ENCODE data around the gene AMPH.
"Not testable (repeated sequence)": the region's sequence is repeated elsewhere in the genome, so short reads cannot be mapped to it uniquely, and the experiment has no call there.

Gene AMPH

DNA sequence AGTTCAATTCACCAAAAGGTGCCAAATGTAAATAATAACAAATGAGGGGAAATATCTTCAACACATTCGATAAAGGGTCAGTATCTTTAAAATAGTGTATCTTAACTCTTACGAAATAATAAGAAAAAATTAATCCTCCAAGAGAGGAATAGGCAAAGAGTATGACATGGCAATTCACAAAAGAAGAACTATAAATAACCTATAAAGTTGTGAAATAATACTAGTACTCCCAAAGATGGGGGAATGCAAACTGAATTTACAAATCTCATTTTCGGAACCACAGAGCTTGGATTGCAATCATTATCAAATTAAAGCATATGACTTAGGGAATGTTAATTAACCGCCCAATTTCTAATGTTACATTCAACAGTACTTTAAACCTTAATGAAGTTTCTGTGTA is 279.6 kb downstream of the AMPH start:
- DNase-seq (ENCODE audit: low read depth) = no peak

DNA sequence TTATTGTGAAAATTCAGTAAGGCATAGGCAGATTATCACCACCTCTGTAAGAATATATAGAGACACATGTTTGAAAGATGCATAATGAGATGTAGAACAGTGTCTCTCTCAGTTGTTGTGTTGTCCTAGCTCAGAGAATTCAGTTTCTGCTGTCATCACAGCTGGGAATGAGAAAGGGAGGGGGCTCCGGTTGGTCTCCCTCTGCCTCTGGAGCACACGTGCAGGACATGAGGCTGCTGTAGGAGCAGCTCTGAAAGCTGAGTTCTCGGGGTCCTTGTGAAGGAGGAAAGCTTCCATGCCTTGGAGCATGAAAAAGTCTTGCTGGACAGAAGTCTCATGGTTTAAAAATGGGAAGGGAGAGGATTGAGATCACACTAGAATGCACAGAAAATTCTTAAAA is 280.4 kb downstream of the AMPH start:
- not testable (repeated sequence) for DNase-seq (ENCODE audit: low read depth)

DNA sequence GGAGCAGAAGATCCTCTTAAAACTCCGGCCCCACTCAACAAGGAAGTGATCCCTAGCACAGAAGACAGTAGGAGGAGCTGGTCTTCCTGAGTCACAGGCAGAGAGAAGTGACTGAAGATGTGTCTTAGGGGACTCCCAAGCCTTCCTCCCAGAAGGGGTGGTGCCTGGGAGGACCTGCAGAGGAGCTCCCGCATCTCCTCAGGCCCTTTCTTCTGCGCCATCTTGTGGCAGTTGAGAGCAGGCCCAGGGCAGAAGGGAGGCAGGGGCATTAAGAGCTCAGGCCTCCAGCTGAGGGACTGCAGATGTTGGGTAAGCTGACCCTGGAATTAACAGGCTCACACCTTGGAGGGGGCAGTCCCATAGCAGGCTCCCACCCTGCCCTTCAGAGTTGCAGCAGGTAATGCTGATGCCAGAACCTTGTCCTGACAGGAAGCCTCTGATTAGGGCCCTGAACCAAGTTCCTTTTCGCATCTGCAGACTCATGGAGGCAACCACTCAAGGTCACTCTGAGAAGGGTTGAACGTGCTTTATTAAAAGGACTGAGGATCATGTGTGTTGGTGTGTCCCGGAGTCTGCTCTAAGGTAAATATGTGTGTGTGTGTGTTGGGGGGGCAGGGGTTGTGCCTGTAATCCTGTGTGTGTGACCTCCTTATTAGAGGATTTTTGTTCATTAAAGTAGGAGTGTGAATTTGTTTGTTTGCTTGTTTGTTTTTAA is 281.1 kb downstream of the AMPH start:
- DNase-seq (ENCODE audit: low read depth) = peak; percentile 25

DNA sequence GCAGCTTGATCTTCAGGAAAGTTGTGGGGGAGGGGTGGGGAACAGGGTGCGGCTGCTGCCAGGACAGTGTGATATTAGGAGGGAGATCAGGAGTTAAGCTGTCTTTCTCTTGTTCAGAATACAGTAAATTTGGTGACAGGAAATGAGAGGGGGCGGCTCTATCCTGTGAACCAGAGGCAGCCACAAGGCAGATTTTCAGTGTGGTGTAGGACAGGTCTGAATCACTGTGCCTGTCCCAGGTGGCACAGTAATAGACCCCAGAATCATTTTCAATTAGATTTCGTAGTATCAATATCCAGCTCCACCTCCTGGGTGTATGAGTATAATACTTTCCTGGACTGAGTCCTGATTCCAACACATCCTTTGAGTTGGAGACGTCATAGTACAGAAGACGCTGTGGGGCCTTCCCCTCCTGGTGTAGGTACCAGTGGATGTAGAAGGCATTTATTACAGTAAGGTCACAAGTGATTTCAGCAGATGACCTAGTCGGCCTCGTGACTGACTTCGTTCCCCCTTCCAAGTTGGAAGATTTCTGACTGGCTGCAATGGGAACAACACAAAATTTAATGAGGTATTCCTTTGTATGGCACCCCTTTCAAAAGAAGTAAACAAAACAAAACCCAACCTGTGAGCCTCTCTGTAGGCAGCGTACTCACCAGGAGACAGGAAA is 281.9 kb downstream of the AMPH start:
- not testable (repeated sequence) for DNase-seq (ENCODE audit: low read depth)

DNA sequence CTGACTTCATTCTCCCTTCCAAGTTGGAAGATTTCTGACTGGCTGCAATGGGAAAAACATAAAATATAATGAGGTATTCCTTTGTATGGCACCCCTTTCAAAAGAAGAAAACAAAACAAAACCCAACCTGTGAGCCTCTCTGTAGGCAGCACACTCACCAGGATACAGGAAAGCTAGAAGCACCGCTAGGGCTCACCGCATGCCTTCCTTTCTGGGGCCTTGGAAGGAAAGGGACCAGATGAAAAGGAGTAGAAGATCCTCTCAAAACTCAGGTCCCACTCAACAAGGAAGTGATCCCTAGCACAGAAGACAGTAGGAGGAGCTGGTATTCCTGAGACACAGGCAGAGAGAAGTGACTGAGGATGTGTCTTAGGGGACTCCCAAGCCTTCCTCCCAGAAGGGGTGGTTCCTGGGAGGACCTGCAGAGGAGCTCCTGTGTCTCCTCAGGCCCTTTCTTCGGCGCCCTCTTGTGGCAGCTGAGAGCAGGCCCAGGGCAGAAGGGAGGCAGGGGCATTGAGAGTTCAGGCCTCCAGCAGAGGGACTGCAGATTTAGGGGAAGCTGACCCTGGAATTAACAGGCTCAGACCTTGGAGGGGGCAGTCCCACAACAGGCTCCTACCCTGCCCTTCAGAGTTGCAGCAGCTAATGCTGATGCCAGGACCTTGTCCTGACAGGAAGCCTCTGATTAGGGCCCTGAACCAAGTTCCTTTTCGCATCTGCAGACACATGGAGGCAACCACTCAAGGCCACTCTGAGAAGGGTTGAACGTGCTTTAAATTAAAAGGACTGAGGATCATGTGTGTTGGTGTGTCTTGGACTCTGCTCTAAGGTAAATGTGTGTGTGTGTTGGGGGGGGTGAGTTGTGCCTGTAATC is 285.6 kb downstream of the AMPH start:
- peak; percentile 73 for DNase-seq (ENCODE audit: low read depth)

DNA sequence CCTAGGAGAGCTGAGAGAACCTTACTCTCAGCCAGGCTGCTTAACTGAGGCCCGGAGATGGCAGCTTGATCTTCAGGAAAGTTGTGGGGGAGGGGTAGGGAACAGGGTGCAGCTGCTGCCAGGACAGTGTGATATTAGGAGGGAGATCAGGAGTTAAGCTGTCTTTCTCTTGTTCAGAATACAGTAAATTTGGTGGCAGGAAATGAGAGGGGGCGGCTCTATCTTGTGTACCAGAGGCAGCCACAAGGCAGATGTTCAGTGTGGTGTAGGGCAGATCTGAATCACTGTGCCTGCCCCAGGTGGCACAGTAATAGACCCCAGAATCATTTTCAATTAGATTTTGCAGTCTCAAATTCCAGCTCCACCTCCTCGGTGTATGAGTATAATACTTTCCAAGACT is 286.4 kb downstream of the AMPH start:
- DNase-seq (ENCODE audit: low read depth) = not testable (repeated sequence)

DNA sequence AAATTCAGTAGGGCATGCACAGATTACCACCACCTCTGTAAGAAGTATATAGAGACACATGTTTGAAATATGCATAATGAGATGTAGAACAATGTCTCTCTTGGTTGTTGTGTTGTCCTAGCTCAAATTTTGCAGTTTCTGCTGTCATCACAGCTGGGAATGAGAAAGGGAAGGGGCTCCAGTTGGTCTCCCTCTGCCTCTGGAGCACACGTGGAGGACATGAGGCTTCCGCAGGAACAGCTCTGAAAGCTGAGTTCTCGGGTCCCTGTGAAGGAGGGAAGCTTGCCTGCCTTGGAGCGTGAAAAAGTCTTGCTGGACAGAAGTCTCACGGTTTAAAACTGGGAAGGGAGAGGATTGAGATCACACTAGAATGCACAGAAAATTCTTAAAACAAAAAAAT is 289.0 kb downstream of the AMPH start:
- not testable (repeated sequence) for DNase-seq (ENCODE audit: low read depth)

DNA sequence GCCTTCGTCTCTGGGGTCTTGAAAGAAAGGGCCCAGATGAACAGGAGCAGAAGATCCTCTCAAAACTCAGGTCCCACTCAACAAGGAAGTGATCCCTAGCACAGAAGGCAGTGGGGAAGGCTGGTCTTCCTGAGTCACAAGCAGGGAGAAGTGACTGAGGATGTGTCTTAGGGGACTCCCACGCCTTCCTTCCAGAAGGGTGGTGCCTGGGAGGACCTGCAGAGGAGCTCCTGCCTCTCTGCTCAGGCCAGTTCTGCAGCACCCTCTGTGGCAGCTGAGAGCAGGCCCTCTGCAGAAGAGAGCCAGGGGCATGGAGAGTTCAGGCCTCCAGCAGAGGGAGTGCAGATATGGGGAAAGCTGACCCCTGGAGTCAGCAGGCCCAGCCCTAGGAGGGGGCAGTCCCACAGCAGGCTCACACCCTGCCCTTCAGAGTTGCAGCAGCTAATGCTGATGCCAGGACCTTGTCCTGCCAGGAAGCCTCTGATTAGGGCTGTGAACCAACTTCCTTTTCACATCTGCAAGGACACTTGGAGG is 289.9 kb downstream of the AMPH start:
- DNase-seq (ENCODE audit: low read depth) = peak; percentile 59

DNA sequence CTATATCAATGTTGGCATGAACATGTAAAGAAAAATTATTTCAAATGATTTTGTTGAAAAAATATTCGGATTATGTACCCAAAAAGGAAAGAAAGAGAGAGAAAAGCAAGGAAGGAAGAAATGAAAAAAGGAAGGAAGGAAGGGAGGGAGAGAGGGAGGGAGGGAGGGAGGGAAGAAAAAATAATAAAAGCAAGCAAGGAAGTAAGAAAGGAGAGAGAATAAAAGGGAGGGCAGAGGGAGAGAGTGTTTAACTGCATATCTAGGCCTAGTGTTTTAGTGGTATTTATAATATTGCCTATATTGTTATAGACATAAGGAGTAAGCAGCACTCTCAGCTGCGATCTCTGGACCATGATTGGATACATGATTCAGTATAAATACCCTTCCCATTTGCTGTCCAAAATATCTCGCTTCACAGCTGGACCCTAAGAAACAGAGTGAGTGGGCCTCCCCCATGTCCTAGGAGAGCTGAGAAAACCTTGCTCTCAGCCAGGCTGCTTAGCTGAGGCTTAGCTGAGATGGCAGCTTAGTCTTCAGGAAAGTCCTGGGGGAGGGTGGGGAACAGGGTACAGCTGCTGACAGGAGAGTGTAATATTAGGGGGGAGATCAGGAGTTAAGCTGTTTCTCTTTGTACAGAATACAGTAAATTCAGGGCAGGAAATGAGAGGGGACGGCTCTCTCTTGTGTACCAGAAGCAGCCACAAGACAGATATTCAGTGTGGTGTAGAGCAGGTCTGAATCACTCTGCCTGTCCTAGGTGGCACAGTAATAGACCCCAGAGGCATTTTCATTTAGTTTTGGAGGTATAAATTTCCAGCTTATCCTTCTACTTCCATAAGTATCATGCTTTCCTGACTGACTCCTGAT is 291.0 kb downstream of the AMPH start:
- no peak for DNase-seq (ENCODE audit: low read depth)

DNA sequence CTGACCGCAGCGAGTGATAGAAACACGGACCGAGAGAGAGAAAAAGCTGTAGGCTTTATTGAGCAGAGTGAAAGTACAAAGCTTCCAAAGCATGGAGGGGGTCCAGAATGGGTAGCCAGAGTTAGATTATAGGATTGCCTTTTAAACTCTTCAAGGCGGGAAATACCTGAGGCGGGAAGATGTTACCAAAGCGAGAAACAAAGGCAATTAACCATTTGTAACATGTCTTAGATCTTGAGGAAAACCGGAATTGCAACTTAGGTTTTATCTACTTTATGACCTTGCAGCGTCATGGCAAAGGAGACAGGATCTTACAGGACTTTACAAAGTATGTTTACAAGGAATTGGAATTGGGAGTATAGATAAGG is 295.0 kb downstream of the AMPH start:
- DNase-seq (ENCODE audit: low read depth) = not testable (repeated sequence)

DNA sequence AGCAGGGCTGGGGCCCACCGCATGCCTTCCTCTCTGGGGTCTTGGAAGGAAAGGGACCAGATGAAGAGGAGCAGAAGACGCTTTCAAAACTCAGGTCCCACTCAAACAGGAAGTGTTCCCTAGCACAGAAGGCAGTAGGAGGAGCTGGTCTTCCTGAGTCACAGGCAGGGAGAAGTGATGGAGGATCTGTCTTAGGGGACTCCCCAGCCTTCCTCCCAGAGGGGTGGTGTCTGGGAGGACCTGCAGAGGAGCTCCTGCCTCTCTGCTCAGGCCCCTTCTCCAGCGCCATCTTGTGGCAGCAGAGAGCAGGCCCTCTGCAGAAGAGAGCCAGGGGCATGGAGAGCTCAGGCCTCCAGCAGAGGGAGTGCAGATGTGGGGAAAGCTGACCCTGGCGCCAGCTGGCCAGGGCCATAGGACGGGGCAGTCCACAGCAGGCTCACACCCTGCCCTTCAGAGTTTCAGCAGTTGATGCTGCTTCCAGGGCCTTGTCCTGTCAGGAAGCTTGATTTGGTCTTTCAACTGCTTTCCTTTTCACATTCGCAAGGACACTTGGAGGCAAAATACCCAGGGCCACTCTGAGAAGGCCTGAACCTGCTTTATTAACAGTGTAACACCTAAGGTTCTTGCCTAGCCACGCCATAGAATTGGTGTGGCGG is 295.6 kb downstream of the AMPH start:
- DNase-seq (ENCODE audit: low read depth) = peak; percentile 86

DNA sequence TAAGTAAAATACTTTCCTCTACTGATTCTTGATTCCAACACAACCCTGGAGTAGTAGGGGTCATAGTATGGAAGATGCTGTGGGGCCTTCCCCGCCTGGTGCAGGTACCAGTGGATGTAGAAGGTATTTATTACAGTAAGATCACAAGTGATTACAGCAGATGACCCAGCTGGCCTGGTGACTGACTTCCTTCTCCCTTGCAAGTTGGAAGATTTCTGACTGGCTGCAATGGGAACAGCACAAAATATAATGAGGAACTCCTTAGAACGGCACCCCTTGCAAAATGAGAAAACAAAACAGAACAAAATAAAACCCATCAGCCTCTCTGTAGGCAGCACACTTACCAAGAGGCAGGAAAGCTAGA is 296.1 kb downstream of the AMPH start:
- DNase-seq (ENCODE audit: low read depth) = no peak

DNA sequence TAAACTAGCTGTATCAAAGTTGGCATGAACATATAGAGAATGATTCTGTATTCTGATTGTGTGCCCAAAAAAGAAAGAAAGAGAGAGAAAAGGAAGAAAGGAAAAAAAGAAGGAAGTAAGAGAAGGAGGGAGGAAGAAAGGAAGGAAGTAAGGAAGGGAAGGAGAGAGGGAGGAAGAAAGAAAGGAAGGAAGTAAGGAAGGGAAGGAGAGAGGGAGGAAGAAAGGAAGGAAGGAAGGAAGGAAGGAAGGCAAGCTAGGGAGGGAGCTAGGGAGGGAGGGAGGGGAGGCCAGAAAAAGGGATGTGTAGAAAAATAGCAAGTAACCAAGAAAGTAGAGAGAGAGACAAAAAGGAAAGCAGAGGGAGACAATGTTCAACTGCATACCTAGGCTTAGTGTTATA is 297.0 kb downstream of the AMPH start:
- no peak for DNase-seq (ENCODE audit: low read depth)

All from EH (cell line).